ENCODE measurements around the gene SORCS1.

GRCh38 chr10:107011992-107012391 lies 152.5 kb downstream of the SORCS1 start:
- no peak for TF ChIP-seq CTCF (IDR thresholded peaks at IDR 0.05)
- no peak for TF ChIP-seq POLR2A (IDR thresholded peaks at IDR 0.05)

All from thyroid gland (tissue), 4 donors.